Liver (tissue), 9 donors: Measurements from ENCODE around the gene CFDP1. TPM values are rescaled to one million over a fixed set of nuclear protein-coding genes. Genes with fewer than 3 reads are reported as not detected.

Experiments used
- DNase-seq: peaks from one replicate; pipeline ENCODE4 v3.0.0-alpha.2; 2017; ENCODE audit warnings: low spot score
- H3K27ac ChIP-seq, 2 donors: one replicate each; pipeline ENCODE4 v1.7.0; 2013; ENCODE audit warnings: inconsistent platforms in 2 of 2, low read length in 2 of 2, control low read depth in 1 of 2, low read depth in 1 of 2, mild to moderate bottlenecking in 1 of 2
- H3K27me3 ChIP-seq, 4 donors: one replicate each; pipeline versions ENCODE4 v1.6.1 to v1.7.0; 2013; ENCODE audit warnings: low read length in 3 of 4, inconsistent platforms in 1 of 4, mild to moderate bottlenecking in 1 of 4, moderate library complexity in 1 of 4; ENCODE audit not compliant: control insufficient read depth in 4 of 4, insufficient read depth in 4 of 4
- H3K36me3 ChIP-seq, 4 donors: one replicate each; pipeline versions ENCODE4 v1.6.1 to v1.7.0; 2013; ENCODE audit warnings: low read length in 3 of 4, mild to moderate bottlenecking in 3 of 4, low read depth in 1 of 4, moderate library complexity in 1 of 4; ENCODE audit not compliant: control insufficient read depth in 4 of 4, insufficient read depth in 3 of 4
- H3K4me1 ChIP-seq, 4 donors: one replicate each; pipeline versions ENCODE4 v1.6.1 to v1.7.0; 2013; ENCODE audit warnings: low read length in 3 of 4, mild to moderate bottlenecking in 3 of 4, moderate library complexity in 1 of 4; ENCODE audit not compliant: control insufficient read depth in 4 of 4, insufficient read depth in 4 of 4
- H3K4me3 ChIP-seq, 3 donors: one replicate each; pipeline versions ENCODE4 v1.6.1 to v1.7.0; 2013; ENCODE audit warnings: low read length in 3 of 3, control low read depth in 1 of 3, low read depth in 1 of 3, mild to moderate bottlenecking in 1 of 3
- H3K9ac ChIP-seq, 2 donors: one replicate each; pipeline ENCODE4 v1.7.0; 2013; ENCODE audit warnings: low read length in 2 of 2, mild to moderate bottlenecking in 2 of 2, moderate library complexity in 2 of 2, control low read depth in 1 of 2, low read depth in 1 of 2
- H3K9me3 ChIP-seq, 4 donors: one replicate each; pipeline versions ENCODE4 v1.6.1 to v1.7.0; 2013; ENCODE audit warnings: low read length in 3 of 4; ENCODE audit not compliant: control insufficient read depth in 4 of 4
- EGR1 ChIP-seq, 2 donors: IDR thresholded peaks; 2 replicates each; pipeline ENCODE4 v1.6.1; 2016 to 2018; ENCODE audit warnings: antibody characterized with exemption in 2 of 2, low read depth in 2 of 2
- FOXA1 ChIP-seq: IDR thresholded peaks from 2 replicates; pipeline ENCODE4 v1.6.1; 2016; ENCODE audit warnings: antibody characterized with exemption
- FOXA2 ChIP-seq: IDR thresholded peaks from 2 replicates; pipeline ENCODE4 v1.6.1; 2016; ENCODE audit warnings: antibody characterized with exemption
- GABPA ChIP-seq, 2 donors: IDR thresholded peaks in 1 of 2; conservative IDR thresholded peaks in 1 of 2; 2 replicates each; pipeline ENCODE4 v1.6.1; 2016; ENCODE audit warnings: antibody characterized with exemption in 2 of 2, mild to moderate bottlenecking in 1 of 2, moderate library complexity in 1 of 2
- HNF4A ChIP-seq, 2 donors: conservative IDR thresholded peaks; 2 replicates each; pipeline ENCODE4 v1.6.1; 2016; ENCODE audit warnings: antibody characterized with exemption in 2 of 2, mild to moderate bottlenecking in 2 of 2
- HNF4G ChIP-seq: IDR thresholded peaks from 2 replicates; pipeline ENCODE4 v1.6.1; 2016; ENCODE audit warnings: antibody characterized with exemption
- JUND ChIP-seq, 2 donors: IDR thresholded peaks; 2 replicates each; pipeline ENCODE4 v1.6.1; 2016; ENCODE audit warnings: antibody characterized with exemption in 2 of 2
- NR2F2 ChIP-seq: IDR thresholded peaks from 2 replicates; pipeline ENCODE4 v1.6.1; 2016; ENCODE audit warnings: antibody characterized with exemption
- RAD21 ChIP-seq, 2 donors: IDR thresholded peaks; 2 replicates each; pipeline ENCODE4 v1.6.1; 2016; ENCODE audit warnings: antibody characterized with exemption in 2 of 2, mild to moderate bottlenecking in 2 of 2
- RXRA ChIP-seq, 2 donors: IDR thresholded peaks; 2 replicates each; pipeline ENCODE4 v1.6.1; 2017 to 2018; ENCODE audit warnings: antibody characterized with exemption in 2 of 2, mild to moderate bottlenecking in 1 of 2
- SP1 ChIP-seq: IDR thresholded peaks from 2 replicates; pipeline ENCODE4 v1.6.1; 2018; ENCODE audit warnings: antibody characterized with exemption, mild to moderate bottlenecking
- TAF1 ChIP-seq: conservative IDR thresholded peaks from 2 replicates; pipeline ENCODE4 v1.6.1; 2016; ENCODE audit warnings: antibody characterized with exemption, mild to moderate bottlenecking
- YY1 ChIP-seq: IDR thresholded peaks from 2 replicates; pipeline ENCODE4 v1.6.1; 2016; ENCODE audit warnings: antibody characterized with exemption, mild to moderate bottlenecking
- WGBS: extraction: QIAGEN DNeasy Blood & Tissue Kit; methylation state at CpG from one replicate; pipeline ENCODE4 v1.1.7; 2013; 5-methylcytosine and 5-hydroxymethylcytosine counted together
- polyA plus RNA-seq, 2 donors: library from polyadenylated mRNA; stranded (reverse) in 1 of 2; unstranded in 1 of 2; fragments of 200-250 nt in 1 of 2; fragments of >200 nt in 1 of 2; fragmentation: Nextera tagmentation in 1 of 2; extraction: Ambion mirVana in 1 of 2; gene quantifications; one replicate each; pipeline versions ENCODE4 v1.2.1 to v1.2.3, GENCODE V29; 2013 to 2015
- total RNA-seq, 2 donors: library from RNA; depleted of rRNA; stranded (reverse); fragments of >200 nt; gene quantifications; one replicate each; pipeline ENCODE4 v1.2.3, GENCODE V29; 2014
- TF ChIP-seq, protein P1 (sequence below): fragments of 150-350 bp; IDR thresholded peaks from 2 replicates; pipeline ENCODE4 v1.5.1; 2017; ENCODE audit warnings: improper control_type of control experiment, low read depth, low read length; ENCODE audit not compliant: missing input control
- TF ChIP-seq, protein P2 (sequence below): IDR thresholded peaks from 2 replicates; pipeline ENCODE4 v1.6.1; 2016; ENCODE audit warnings: antibody characterized with exemption
- TF ChIP-seq, protein P3 (sequence below): IDR thresholded peaks from 2 replicates; pipeline ENCODE4 v1.6.1; 2016; ENCODE audit warnings: antibody characterized with exemption
- TF ChIP-seq, protein P4 (sequence below): IDR thresholded peaks from 2 replicates; pipeline ENCODE4 v1.6.1; 2016; ENCODE audit warnings: antibody characterized with exemption
- TF ChIP-seq, protein P5 (sequence below): IDR thresholded peaks from 2 replicates; pipeline ENCODE4 v1.6.1; 2016; ENCODE audit warnings: antibody characterized with exemption, mild to moderate bottlenecking
- donor health status: healthy.
- donor health status: healthy.
- donor health status: healthy.
- donor health status: healthy.
- donor health status: healthy.

Gene CFDP1
- total and polyA plus RNA-seq, 4 donors = 20.5 to 49.2 (median 33.9) TPM

DNA sequence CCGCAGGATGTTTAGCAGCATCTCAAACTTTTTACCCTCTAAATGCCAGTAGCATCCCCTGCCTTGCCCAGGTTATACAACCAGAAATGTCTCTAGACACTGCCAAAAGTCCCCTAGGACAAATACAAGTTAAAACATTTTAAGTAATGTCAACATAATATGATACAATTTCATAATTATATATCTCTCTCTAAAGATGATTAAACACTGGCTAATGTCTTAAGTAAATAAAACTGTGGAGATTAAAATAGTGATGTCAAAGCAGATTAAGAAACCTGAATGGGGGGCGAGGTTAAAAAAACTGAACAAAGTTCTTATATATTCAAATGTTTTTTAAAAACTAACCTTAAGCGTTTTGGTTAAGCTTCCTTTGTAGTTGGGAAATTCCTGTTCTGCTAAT is 62.1 kb downstream of the CFDP1 start:
- DNase-seq = no peak
- Histone ChIP-seq H3K9ac (no peak overlapping the region), H3K4me3 (no peak overlapping the region), H3K9me3 (no peaks in the 10 kb centered on the region), H3K36me3 (no peaks in the 10 kb centered on the region), H3K27me3 (no peaks in the 10 kb centered on the region), H3K27ac (no peak overlapping the region), H3K4me1 (peaks cover 0 to 19% (median 12%) of the 10 kb centered on the region in 4 donors)
- TF ChIP-seq, protein P1, sequence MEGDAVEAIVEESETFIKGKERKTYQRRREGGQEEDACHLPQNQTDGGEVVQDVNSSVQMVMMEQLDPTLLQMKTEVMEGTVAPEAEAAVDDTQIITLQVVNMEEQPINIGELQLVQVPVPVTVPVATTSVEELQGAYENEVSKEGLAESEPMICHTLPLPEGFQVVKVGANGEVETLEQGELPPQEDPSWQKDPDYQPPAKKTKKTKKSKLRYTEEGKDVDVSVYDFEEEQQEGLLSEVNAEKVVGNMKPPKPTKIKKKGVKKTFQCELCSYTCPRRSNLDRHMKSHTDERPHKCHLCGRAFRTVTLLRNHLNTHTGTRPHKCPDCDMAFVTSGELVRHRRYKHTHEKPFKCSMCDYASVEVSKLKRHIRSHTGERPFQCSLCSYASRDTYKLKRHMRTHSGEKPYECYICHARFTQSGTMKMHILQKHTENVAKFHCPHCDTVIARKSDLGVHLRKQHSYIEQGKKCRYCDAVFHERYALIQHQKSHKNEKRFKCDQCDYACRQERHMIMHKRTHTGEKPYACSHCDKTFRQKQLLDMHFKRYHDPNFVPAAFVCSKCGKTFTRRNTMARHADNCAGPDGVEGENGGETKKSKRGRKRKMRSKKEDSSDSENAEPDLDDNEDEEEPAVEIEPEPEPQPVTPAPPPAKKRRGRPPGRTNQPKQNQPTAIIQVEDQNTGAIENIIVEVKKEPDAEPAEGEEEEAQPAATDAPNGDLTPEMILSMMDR = no peak
- TF ChIP-seq FOXA2 (no peak), RAD21 (IDR thresholded peaks at IDR 0.05) (no peak), SP1 (no peak), NR2F2 (no peak), FOXA1 (no peak), HNF4G (no peak), JUND (IDR thresholded peaks at IDR 0.05) (no peak), YY1 (no peak), TAF1 (no peak), GABPA (IDR thresholded peaks at IDR 0.05 in 1 of 2, conservative IDR thresholded peaks at IDR 0.05 in 1 of 2) (no peak), EGR1 (IDR thresholded peaks at IDR 0.05; ENCODE audit: low read depth in 2 of 2) (no peak), HNF4A (conservative IDR thresholded peaks at IDR 0.05) (no peak), RXRA (IDR thresholded peaks at IDR 0.05) (no peak)
- TF ChIP-seq, protein P2, sequence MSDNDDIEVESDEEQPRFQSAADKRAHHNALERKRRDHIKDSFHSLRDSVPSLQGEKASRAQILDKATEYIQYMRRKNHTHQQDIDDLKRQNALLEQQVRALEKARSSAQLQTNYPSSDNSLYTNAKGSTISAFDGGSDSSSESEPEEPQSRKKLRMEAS = no peak
- TF ChIP-seq, protein P3, sequence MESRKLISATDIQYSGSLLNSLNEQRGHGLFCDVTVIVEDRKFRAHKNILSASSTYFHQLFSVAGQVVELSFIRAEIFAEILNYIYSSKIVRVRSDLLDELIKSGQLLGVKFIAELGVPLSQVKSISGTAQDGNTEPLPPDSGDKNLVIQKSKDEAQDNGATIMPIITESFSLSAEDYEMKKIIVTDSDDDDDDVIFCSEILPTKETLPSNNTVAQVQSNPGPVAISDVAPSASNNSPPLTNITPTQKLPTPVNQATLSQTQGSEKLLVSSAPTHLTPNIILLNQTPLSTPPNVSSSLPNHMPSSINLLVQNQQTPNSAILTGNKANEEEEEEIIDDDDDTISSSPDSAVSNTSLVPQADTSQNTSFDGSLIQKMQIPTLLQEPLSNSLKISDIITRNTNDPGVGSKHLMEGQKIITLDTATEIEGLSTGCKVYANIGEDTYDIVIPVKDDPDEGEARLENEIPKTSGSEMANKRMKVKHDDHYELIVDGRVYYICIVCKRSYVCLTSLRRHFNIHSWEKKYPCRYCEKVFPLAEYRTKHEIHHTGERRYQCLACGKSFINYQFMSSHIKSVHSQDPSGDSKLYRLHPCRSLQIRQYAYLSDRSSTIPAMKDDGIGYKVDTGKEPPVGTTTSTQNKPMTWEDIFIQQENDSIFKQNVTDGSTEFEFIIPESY = no peak
- TF ChIP-seq, protein P4, sequence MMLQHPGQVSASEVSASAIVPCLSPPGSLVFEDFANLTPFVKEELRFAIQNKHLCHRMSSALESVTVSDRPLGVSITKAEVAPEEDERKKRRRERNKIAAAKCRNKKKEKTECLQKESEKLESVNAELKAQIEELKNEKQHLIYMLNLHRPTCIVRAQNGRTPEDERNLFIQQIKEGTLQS = no peak
- TF ChIP-seq, protein P5, sequence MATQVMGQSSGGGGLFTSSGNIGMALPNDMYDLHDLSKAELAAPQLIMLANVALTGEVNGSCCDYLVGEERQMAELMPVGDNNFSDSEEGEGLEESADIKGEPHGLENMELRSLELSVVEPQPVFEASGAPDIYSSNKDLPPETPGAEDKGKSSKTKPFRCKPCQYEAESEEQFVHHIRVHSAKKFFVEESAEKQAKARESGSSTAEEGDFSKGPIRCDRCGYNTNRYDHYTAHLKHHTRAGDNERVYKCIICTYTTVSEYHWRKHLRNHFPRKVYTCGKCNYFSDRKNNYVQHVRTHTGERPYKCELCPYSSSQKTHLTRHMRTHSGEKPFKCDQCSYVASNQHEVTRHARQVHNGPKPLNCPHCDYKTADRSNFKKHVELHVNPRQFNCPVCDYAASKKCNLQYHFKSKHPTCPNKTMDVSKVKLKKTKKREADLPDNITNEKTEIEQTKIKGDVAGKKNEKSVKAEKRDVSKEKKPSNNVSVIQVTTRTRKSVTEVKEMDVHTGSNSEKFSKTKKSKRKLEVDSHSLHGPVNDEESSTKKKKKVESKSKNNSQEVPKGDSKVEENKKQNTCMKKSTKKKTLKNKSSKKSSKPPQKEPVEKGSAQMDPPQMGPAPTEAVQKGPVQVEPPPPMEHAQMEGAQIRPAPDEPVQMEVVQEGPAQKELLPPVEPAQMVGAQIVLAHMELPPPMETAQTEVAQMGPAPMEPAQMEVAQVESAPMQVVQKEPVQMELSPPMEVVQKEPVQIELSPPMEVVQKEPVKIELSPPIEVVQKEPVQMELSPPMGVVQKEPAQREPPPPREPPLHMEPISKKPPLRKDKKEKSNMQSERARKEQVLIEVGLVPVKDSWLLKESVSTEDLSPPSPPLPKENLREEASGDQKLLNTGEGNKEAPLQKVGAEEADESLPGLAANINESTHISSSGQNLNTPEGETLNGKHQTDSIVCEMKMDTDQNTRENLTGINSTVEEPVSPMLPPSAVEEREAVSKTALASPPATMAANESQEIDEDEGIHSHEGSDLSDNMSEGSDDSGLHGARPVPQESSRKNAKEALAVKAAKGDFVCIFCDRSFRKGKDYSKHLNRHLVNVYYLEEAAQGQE = no peak
- WGBS = 87% methylated on average over 3 of the region's 3 CpGs
